ENCODE data around the gene C1orf74.

The C1orf74 gene

GRCh38 chr1:209756615-209757445 lies 27.5 kb downstream of the C1orf74 start:
- Histone ChIP-seq H2AFZ (ENCODE audit: low read depth, low read length) (no peak overlapping the region), H3K4me3 (ENCODE audit: low read length) (no peak overlapping the region), H3K9me3 (ENCODE audit: low read length) (no peaks in the 10 kb centered on the region), H3K27me3 (ENCODE audit: insufficient read depth, low read length) (peaks cover 2% of the 10 kb centered on the region), H3K4me1 (ENCODE audit: insufficient read depth, low read length) (no peaks in the 10 kb centered on the region), H3K36me3 (ENCODE audit: insufficient read depth, low read length) (no peaks in the 10 kb centered on the region)

- no peaks in the 10 kb centered on the region for H3K27me3 ChIP-seq (ENCODE audit: insufficient read depth, low read length)
- no peak within 1 kb of the TSS for H3K4me3 ChIP-seq (ENCODE audit: low read length)
- no peaks in the 10 kb centered on the region for H3K9me3 ChIP-seq (ENCODE audit: low read length)
- H3K36me3 ChIP-seq (ENCODE audit: insufficient read depth, low read length), result no peaks in the 10 kb centered on the region
- H2AFZ ChIP-seq (ENCODE audit: low read depth, low read length), result no peak within 1 kb of the TSS
- no peaks in the 10 kb centered on the region for H3K4me1 ChIP-seq (ENCODE audit: insufficient read depth, low read length)
Measured at GRCh38 chr1:209755926-209756614, 28.3 kb downstream of the C1orf74 start, which contains the start of gene TRAF3IP3. TSS of gene TRAF3IP3 (plus strand) at chr1:209756053. CDS start at chr1:209760040, 3,987 bp downstream.

GRCh38 chr1:209755256-209755655 lies 29.1 kb downstream of the C1orf74 start:
- no peaks in the 10 kb centered on the region for H3K9me3 ChIP-seq (ENCODE audit: low read length)
- H3K27me3 ChIP-seq (ENCODE audit: insufficient read depth, low read length), result no peaks in the 10 kb centered on the region
- no peak overlapping the region for H3K4me3 ChIP-seq (ENCODE audit: low read length)
- no peak overlapping the region for H2AFZ ChIP-seq (ENCODE audit: low read depth, low read length)
- no peaks in the 10 kb centered on the region for H3K4me1 ChIP-seq (ENCODE audit: insufficient read depth, low read length)
- no peaks in the 10 kb centered on the region for H3K36me3 ChIP-seq (ENCODE audit: insufficient read depth, low read length)

GRCh38 chr1:209752890-209753289 lies 31.5 kb downstream of the C1orf74 start:
- Histone ChIP-seq H2AFZ (ENCODE audit: low read depth, low read length) (no peak overlapping the region), H3K36me3 (ENCODE audit: insufficient read depth, low read length) (no peaks in the 10 kb centered on the region), H3K9me3 (ENCODE audit: low read length) (no peaks in the 10 kb centered on the region), H3K4me1 (ENCODE audit: insufficient read depth, low read length) (no peaks in the 10 kb centered on the region), H3K27me3 (ENCODE audit: insufficient read depth, low read length) (no peaks in the 10 kb centered on the region), H3K4me3 (ENCODE audit: low read length) (no peak overlapping the region)

- H3K4me1 ChIP-seq (ENCODE audit: insufficient read depth, low read length), result no peaks in the 10 kb centered on the region
- H3K9me3 ChIP-seq (ENCODE audit: low read length), result no peaks in the 10 kb centered on the region
- H3K4me3 ChIP-seq (ENCODE audit: low read length), result no peak overlapping the region
- H2AFZ ChIP-seq (ENCODE audit: low read depth, low read length), result no peak overlapping the region
- H3K36me3 ChIP-seq (ENCODE audit: insufficient read depth, low read length), result no peaks in the 10 kb centered on the region
- no peaks in the 10 kb centered on the region for H3K27me3 ChIP-seq (ENCODE audit: insufficient read depth, low read length)
Measured at GRCh38 chr1:209751627-209752231, 32.6 kb downstream of the C1orf74 start.

- Histone ChIP-seq H3K36me3 (ENCODE audit: insufficient read depth, low read length) (no peaks in the 10 kb centered on the region), H3K4me1 (ENCODE audit: insufficient read depth, low read length) (no peaks in the 10 kb centered on the region), H2AFZ (ENCODE audit: low read depth, low read length) (no peak overlapping the region), H3K9me3 (ENCODE audit: low read length) (no peaks in the 10 kb centered on the region), H3K4me3 (ENCODE audit: low read length) (no peak overlapping the region), H3K27me3 (ENCODE audit: insufficient read depth, low read length) (no peaks in the 10 kb centered on the region)
Measured at GRCh38 chr1:209749670-209750323, 34.6 kb downstream of the C1orf74 start.

GRCh38 chr1:209749205-209749604 lies 35.2 kb downstream of the C1orf74 start:
- Histone ChIP-seq H2AFZ (ENCODE audit: low read depth, low read length) (no peak overlapping the region), H3K4me3 (ENCODE audit: low read length) (no peak overlapping the region), H3K9me3 (ENCODE audit: low read length) (no peaks in the 10 kb centered on the region), H3K27me3 (ENCODE audit: insufficient read depth, low read length) (no peaks in the 10 kb centered on the region), H3K4me1 (ENCODE audit: insufficient read depth, low read length) (no peaks in the 10 kb centered on the region), H3K36me3 (ENCODE audit: insufficient read depth, low read length) (no peaks in the 10 kb centered on the region)

- H3K27me3 ChIP-seq (ENCODE audit: insufficient read depth, low read length), result no peaks in the 10 kb centered on the region
- H3K4me3 ChIP-seq (ENCODE audit: low read length), result no peak overlapping the region
- H3K9me3 ChIP-seq (ENCODE audit: low read length), result no peaks in the 10 kb centered on the region
- no peaks in the 10 kb centered on the region for H3K36me3 ChIP-seq (ENCODE audit: insufficient read depth, low read length)
- H2AFZ ChIP-seq (ENCODE audit: low read depth, low read length), result no peak overlapping the region
- no peaks in the 10 kb centered on the region for H3K4me1 ChIP-seq (ENCODE audit: insufficient read depth, low read length)
Measured at GRCh38 chr1:209748620-209749019, 35.7 kb downstream of the C1orf74 start.

- Histone ChIP-seq H3K27me3 (ENCODE audit: insufficient read depth, low read length) (no peaks in the 10 kb centered on the region), H3K4me3 (ENCODE audit: low read length) (peak overlapping the region; percentile 15), H3K36me3 (ENCODE audit: insufficient read depth, low read length) (no peaks in the 10 kb centered on the region), H2AFZ (ENCODE audit: low read depth, low read length) (no peak overlapping the region), H3K9me3 (ENCODE audit: low read length) (no peaks in the 10 kb centered on the region), H3K4me1 (ENCODE audit: insufficient read depth, low read length) (no peaks in the 10 kb centered on the region)
Measured at GRCh38 chr1:209747580-209748262, 36.6 kb downstream of the C1orf74 start.

- Histone ChIP-seq H3K36me3 (ENCODE audit: insufficient read depth, low read length) (no peaks in the 10 kb centered on the region), H3K27me3 (ENCODE audit: insufficient read depth, low read length) (no peaks in the 10 kb centered on the region), H3K9me3 (ENCODE audit: low read length) (no peaks in the 10 kb centered on the region), H3K4me3 (ENCODE audit: low read length) (no peak overlapping the region), H3K4me1 (ENCODE audit: insufficient read depth, low read length) (no peaks in the 10 kb centered on the region), H2AFZ (ENCODE audit: low read depth, low read length) (no peak overlapping the region)
Measured at GRCh38 chr1:209746451-209747165, 37.8 kb downstream of the C1orf74 start.

GRCh38 chr1:209743145-209743482 lies 41.2 kb downstream of the C1orf74 start:
- Histone ChIP-seq H3K27me3 (ENCODE audit: insufficient read depth, low read length) (peaks cover 3% of the 10 kb centered on the region), H2AFZ (ENCODE audit: low read depth, low read length) (no peak overlapping the region)

More at GRCh38 chr1:209743145-209743482, 41.2 kb downstream of the C1orf74 start:
- Histone ChIP-seq H3K4me1 (ENCODE audit: insufficient read depth, low read length) (no peaks in the 10 kb centered on the region), H3K36me3 (ENCODE audit: insufficient read depth, low read length) (no peaks in the 10 kb centered on the region), H3K9me3 (ENCODE audit: low read length) (no peaks in the 10 kb centered on the region), H3K4me3 (ENCODE audit: low read length) (no peak overlapping the region)
